ENCODE data around the gene SMO. TPM values are rescaled to one million over a fixed set of nuclear protein-coding genes. Genes with fewer than 3 reads are reported as not detected.
A peak's percentile ranks its signal among the peaks of the same experiment; 100 is the strongest.
"Not testable (repeated sequence)": the region's sequence is repeated elsewhere in the genome, so short reads cannot be mapped to it uniquely, and the experiment has no call there.

SMO gene
- total RNA-seq, 1 donor from 2014 or later: 3.4 TPM

DNA sequence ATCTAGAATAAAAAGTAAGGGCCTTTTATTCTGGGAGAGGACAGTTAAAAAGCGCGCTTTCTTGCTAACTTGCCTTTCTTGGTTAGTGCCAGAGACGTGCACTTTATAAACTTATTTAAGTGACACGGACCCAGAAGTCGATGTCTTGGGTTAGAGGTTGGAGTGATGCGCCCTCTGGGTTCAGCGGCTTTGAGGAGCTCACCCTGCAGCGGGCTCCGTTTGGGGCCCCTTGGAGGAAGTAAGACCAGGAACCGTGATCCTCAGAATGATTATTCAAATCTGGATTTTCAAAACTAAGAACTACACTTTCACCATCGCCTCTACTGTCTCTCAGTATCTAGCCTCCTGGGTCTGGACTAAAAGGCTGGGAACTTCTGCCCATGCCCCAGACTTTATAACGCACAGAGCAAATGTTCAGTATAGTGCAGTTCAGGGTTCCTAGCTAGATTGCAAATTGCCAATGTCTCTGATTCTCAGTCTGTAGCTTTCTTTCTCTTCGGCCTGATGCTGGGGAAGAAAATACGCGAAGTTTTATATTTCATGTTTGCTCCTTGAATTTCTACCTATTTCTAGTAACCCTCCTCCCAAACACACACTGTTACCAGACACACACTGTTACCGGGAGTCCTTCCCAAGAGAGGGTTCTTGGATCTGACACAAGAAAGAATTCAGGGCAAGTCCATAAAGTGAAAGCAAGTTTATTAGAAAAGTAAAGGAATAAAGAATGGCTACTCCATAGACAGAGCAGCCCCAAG lies 18.6 kb upstream of the SMO start:
- DNase-seq (ENCODE audit: low read depth in 2 of 2): no peak

DNA sequence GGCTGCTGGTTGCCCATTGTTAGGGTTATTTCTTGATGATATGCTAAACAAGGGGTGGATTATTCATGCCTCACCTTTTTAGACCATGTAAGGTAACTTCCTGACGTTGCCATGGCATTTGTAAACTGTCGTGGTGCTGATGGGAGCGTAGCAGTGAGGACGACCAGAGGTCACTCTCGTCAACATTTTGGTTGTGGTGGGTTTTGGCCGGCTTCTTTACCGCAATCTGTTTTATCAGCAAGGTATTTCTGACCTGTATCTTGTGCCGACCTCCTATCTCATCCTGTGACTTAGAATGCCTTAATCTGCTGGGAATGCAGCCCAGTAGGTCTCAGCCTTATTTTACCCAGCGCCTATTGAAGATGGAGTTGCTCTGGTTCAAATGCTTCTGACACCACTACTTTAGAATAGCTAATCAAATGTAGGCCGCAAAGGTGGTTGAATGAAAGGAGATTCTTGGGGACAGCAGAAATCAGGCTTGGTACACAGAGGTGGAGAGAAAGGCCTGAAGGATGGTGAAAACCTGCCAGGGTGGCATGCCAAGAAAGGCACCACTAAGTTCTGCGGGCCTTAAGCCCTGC lies 17.9 kb upstream of the SMO start:
- no peak for DNase-seq (ENCODE audit: low read depth in 2 of 2)

DNA sequence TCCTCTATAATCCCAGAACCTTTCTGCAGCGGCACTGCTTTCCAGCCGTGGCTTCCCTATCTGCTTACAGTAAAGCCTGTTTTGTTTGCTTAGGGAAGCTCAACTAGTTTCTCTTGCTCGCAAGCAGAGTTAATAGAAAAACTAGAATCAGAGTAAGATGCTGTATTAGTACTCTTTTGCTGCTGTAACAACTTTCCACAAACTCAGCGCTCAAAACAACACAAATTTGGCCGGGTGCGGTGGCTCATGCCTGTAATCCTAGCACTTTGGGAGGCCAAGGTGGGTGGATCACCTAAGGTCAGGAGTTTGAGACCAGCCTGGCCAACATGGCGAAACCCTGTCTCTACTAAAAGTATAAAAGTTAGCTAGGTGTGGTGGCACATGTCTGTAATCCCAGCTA lies 14.6 kb upstream of the SMO start:
- not testable (repeated sequence) for DNase-seq (ENCODE audit: low read depth in 2 of 2)

DNA sequence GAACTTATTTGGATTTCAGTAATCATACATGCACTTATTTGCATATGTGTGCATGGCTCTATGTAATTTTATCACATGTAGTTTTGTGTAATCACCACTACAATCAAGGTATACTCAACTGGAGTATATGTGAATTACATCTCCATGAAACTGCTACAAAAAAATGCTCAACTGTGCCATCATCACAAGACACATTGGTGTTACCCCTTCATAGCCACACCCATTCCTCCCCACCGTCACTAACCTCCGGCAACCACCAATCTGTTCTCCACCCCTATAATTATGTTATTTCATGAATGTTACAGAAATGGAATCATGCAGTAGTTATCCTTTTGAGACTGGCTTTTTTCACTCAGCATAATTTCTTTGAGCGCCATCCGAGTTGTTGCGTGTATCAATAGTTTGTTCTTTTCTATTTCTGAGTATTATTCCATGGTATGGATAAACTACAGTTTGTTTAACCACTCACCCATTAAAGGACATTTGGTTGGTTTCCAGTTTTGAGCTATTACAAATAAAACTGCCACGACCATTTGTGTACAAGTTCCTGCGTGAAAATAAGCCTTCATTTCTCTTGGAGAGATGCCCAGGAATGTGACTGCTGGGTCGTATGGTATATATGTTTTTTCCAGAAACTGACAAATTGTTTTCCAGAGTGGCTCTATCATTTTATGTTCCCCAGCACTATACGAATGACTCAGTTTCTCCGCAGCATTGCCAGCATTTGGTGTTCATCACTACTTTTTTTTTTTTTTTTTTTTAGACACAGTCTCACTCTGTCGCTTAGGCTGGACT lies 11.3 kb upstream of the SMO start:
- peak in 1 of 2 donors; percentile 70 for DNase-seq (ENCODE audit: low read depth in 2 of 2)

DNA sequence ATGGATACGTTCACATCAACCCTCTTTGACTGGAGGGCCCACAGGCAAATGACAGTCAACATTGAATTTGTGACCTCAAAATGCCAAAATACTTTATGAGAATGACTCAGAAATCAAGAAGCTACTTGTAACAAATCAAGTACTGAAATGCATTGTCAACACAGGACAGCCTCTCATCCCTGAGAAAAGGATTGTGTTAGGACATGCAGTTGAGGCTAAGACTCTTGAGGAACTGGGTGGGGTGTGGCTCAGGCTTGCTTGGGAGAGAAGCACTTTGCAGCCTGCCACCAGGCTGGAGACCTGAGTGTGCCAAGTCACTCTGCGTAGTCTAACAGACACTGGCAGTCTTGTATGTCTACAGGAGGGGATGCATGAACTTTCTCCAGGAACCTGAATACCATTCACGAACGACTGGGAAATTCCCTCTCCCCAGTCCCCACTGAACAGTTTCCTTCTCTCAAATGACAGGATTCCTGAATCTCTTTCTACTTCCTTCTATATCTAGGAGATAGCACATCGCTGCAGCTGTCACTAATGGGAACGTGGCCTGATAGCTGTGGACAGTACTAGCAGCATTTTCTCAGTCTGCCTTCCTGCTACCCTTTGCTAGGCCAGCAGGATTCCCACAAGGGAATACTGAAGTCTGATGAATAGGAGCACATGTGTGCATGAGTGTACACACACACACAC lies 3.3 kb upstream of the SMO start:
- no peak for DNase-seq (ENCODE audit: low read depth in 2 of 2)

DNA sequence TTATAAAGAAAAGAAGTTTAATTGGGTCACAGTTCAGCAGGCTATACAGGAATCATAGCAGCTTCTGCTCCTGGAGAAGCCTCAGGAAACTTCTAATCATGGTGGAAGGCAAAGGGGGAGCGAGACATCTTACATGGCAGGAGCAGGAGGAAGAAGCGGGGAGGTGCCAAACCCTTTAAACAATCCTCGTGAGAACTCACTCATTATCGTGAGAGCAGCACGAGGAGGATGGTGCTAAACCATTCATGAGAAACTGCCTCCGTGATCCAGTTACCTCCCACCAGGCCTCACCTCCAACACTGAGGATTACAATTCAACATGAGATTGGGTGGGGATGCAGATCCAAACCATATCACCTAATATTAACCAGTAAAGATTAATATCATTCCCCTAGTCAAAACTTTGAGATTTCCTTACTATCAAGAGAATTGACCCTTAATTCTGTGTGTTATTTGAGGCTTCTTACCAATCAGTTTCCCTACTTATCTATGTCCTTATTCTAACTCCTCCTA lies 1.6 kb upstream of the SMO start:
- DNase-seq (ENCODE audit: low read depth in 2 of 2): no peak

DNA sequence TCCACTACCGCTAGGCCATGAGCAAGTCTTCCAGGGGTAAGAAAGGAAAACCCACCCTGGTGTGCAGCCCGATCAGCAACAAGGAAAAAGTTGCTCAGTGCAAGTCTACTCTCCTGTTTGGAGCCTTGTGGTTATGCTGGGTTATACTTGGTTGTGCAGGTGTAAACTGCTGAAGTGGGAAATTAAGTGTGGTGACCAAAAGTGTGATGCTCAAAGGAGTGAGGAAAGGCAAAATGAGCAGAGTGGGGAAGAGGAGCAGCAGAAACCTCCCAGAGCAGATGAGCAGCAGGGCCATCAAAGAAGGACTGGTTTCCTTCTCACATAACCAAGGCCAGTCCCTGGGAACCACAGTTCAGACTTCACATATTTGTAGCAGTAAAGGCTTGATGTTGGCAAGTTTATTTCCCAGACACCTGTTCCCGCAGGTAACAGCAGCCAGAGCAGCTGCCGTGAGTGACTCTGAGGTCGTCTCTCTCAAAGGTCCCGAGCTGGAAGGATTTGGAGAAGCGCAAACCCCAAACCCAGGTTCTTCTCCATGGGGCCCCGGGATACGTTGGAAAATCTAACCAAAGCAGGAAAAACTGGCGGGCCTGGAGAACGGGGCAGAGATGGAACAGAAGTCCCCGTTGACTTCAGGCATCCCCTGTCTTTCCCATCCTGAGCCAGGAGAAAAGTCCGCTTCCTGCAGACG lies 607 bp upstream of the SMO start:
- DNase-seq (ENCODE audit: low read depth in 2 of 2): no peak

DNA sequence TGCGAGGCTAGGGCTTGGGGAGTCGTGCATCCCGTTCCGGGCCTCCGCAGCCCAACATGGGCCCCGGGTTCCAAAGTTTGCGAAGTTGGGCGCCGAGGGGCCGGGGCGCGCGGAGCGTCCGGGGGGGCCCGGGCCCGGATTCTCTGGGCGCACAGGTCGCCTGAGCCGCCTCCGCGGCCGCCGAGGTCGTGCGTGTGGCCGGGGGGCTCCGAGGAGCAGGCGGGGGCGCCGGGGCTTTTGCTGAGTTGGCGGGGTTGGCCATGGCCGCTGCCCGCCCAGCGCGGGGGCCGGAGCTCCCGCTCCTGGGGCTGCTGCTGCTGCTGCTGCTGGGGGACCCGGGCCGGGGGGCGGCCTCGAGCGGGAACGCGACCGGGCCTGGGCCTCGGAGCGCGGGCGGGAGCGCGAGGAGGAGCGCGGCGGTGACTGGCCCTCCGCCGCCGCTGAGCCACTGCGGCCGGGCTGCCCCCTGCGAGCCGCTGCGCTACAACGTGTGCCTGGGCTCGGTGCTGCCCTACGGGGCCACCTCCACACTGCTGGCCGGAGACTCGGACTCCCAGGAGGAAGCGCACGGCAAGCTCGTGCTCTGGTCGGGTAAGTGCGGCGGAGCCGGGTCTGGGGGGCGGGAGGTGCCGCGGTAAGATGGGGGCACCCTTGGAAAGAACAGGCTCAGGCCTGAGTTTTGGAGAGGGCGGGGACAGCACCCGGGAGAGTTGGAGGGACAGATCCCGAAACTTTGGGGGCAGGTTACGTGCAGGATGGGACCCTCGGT lies 643 bp downstream of the SMO start:
- DNase-seq (ENCODE audit: low read depth in 2 of 2): peak in 1 of 2 donors; percentile 28

DNA sequence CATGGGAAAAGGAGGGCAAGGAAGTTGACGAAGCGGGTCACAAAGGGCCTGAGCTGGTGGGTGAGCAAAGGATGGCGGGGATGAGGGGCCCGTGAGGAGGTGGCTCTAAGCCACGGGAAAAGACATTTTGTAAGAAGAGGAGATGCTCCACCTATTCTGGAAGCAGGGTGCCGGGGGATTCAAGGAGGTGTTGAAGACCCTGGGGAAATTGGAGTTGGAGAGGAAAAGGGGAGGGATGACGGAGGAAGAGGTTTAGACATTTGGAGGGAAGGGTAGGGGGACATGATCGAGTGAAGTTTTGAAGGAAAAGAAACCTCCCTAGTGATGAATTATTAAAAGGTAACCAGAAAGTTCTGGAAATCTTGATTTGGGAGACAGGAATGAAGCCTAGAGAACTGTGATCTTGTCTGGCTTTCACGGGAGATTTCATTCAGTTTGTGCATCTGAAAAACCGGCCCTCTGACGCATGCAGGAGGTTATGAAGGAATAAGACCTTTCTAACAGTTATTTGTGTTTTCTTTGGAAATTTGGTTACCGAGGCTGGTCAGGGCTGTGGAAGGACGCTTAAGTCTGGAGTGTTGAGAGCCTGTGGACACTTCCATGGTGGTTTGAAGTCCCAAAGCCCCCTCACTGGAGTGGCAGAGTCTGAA lies 1.4 kb downstream of the SMO start:
- DNase-seq (ENCODE audit: low read depth in 2 of 2): no peak

DNA sequence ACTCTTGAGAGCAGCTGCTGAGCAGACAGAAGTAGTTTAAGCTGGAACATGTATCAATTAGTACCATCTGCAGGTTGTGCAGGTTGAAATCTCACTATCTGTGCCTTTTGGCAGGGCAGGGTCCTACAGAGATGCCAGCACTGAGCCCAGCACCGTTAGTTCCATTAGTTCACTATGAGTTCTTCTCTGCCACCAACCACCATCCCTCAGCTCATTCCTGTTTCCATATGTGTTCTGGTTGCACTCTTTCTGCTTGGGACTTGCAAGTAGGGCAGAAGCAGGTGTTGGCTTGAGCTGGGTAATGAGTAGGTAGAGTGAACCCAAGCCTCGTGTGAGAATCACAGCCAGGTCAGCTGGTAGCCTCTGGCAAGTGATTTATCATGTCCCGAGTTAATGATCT lies 2.8 kb downstream of the SMO start:
- no peak for DNase-seq (ENCODE audit: low read depth in 2 of 2)

DNA sequence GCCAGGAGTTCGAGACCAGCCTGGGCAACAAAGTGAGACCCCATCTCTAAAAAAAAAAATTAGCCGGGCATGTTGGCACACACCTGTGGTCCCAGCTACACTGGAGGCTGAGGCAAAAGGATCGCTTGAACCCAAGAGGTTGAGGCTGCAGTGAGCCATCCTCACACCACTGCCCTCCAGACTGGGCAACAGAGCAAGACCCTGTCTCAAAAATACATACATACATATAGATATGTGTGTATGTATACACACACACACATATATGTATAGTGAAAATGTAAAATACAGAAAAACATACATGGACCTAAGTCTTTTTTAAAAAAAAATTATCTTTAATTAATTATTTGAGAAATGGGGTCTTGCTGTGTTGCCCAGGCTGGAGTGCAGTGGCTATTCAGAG lies 5.5 kb downstream of the SMO start:
- no peak for DNase-seq (ENCODE audit: low read depth in 2 of 2)

DNA sequence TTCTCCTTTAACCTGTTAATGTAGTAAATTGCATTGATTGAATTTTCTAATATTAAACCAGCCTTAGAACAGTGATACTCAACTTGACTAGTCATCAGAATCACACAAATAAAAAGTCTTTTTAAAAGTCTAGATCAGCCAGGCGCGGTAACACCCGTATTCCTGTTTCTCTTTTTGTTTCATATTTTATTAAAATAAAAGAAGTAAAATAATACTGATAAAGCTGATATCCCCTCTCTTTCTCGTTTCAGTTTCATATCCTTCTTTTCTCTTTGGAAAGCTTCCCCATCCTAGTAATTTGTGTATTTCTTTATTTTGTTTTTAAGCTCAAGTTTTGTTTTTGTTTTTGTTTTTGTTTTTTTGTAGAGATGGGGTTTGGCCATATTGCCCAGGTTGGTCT lies 9.3 kb downstream of the SMO start:
- no peak for DNase-seq (ENCODE audit: low read depth in 2 of 2)

DNA sequence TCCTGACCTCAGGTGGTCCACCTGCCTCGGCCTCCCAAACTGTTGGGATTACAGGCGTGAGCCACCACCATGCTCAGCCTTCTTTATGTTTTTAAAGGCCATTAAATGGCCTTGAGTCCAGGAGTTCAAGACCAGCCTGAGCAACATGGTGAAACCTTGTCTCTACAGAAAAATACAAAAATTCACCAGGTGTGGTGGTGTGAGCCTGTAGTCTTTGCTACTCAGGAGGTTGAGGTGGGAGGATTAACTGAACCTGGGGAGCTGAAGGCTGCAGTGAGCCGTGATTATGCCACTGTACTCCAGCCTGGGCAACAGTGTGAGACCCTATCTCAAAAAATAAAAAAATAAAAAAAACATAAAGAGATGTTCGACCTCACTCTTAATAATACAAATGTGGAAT lies 11.0 kb downstream of the SMO start:
- DNase-seq (ENCODE audit: low read depth in 2 of 2): no peak

DNA sequence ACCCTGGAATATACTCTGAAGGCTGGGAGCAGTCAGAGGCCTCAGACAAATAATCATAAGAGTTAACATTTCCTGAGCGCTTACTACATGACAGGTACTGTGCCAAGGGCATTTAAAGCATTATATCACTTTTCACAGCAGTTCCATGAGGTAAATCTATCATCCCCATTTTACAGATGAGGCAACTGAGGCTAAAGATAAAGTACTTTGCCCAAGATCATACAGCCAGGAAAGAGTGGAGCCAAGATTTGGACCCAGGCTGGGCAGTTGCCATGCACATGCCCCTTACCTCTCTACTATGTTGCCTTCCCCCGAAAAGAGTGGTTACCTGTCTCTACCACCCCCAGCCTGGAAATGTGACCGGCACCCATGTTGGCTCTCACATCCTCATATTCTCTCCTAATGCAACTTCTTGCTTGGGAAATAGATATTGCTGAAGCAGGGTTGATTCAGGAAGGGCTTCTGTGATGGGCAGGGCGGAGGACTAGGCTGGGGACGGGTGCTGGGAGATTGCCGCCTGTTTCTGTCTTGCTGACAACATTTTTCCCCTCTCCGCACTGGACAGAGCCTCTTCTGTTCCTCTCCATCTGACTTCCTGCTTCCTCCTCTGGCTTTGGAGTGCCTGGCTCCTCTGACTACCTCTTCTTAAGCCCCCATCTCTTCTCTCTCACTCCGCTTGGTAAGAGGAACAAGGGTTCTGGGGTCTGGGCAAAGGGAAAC lies 13.8 kb downstream of the SMO start:
- DNase-seq (ENCODE audit: low read depth in 2 of 2): no peak

DNA sequence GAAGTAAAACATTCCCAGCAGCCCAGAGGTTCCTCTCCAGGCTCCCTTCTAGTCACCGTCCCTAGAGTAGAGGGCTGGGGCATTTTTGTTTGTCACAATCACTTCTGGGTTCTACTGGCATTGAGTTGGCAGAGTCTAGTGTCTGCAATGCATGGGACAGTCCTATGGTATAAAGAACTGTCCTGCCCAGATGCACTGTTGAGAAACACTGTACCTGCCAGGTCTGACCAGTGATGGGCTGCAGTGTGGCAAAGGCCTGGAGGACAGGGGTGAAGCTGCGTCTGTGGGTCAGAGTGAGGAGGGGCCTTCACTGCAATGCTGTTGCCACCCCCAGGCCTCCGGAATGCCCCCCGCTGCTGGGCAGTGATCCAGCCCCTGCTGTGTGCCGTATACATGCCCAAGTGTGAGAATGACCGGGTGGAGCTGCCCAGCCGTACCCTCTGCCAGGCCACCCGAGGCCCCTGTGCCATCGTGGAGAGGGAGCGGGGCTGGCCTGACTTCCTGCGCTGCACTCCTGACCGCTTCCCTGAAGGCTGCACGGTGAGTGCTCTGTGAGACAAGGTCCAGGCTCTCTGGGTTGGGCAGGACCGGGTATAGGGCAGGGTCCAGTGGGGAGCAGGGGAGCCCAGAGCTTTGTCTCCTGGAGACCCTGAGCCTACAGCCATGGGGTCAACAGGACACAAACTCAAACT lies 14.8 kb downstream of the SMO start:
- no peak for DNase-seq (ENCODE audit: low read depth in 2 of 2)

DNA sequence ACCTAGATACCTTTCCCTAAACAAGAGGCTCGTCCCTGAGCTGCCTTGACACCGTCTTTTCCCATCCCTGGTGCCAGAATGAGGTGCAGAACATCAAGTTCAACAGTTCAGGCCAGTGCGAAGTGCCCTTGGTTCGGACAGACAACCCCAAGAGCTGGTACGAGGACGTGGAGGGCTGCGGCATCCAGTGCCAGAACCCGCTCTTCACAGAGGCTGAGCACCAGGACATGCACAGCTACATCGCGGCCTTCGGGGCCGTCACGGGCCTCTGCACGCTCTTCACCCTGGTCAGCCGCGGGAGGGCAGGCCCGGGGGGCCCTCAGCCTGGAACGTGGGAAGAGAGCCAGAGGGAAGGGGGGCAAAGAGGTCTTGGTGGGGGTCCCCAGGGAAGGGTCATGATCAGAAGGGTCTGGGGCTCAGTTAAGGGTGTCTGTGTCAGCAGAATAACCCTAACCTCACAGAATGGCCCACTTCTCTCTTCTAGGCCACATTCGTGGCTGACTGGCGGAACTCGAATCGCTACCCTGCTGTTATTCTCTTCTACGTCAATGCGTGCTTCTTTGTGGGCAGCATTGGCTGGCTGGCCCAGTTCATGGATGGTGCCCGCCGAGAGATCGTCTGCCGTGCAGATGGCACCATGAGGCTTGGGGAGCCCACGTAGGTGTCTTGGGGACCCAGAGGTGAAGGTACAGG lies 16.8 kb downstream of the SMO start:
- DNase-seq (ENCODE audit: low read depth in 2 of 2): no peak

DNA sequence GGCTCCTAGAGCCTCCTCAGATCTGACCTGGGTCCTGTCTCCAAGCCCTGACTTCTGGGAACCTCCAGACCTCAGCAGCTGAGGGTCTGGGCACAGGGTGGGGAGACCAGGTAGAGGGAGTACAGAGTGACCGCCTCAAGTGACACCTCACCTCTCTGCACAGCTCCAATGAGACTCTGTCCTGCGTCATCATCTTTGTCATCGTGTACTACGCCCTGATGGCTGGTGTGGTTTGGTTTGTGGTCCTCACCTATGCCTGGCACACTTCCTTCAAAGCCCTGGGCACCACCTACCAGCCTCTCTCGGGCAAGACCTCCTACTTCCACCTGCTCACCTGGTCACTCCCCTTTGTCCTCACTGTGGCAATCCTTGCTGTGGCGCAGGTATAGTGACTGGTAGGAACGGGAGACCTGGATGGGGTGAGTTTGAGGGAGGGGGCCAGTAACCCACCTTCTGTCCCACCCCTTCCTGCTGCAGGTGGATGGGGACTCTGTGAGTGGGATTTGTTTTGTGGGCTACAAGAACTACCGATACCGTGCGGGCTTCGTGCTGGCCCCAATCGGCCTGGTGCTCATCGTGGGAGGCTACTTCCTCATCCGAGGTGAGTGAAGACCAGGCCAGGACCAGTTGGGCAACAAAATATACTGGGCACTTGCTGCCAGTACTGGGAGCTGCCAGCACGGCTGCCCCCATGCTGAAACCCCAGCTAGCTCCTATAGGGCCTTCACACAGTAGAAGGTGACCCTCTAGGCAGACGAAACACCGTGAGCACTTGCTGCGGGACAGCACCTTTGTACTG lies 17.8 kb downstream of the SMO start:
- no peak for DNase-seq (ENCODE audit: low read depth in 2 of 2)

Data from lung microvascular endothelial cell (primary cell).